ENCODE data around the gene LENG8. TPM values are rescaled to one million over a fixed set of nuclear protein-coding genes. Genes with fewer than 3 reads are reported as not detected.
"Not testable (repeated sequence)": the region's sequence is repeated elsewhere in the genome, so short reads cannot be mapped to it uniquely, and the experiment has no call there.

LENG8 gene
- total RNA-seq, 1 donor from 2014 or later = 57.8 TPM

DNA sequence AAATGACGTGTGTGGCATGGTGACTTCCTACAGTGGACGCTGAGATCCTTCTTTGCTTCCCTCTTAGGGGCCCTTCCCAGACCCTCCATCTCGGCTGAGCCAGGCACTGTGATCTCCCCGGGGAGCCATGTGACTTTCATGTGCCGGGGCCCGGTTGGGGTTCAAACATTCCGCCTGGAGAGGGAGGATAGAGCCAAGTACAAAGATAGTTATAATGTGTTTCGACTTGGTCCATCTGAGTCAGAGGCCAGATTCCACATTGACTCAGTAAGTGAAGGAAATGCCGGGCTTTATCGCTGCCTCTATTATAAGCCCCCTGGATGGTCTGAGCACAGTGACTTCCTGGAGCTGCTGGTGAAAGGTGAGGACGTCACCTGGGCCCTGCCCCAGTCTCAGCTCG is 58.8 kb downstream of the LENG8 start:
- no peak for ATAC-seq
- DNase-seq (ENCODE audit: low spot score) = peak; percentile 24

DNA sequence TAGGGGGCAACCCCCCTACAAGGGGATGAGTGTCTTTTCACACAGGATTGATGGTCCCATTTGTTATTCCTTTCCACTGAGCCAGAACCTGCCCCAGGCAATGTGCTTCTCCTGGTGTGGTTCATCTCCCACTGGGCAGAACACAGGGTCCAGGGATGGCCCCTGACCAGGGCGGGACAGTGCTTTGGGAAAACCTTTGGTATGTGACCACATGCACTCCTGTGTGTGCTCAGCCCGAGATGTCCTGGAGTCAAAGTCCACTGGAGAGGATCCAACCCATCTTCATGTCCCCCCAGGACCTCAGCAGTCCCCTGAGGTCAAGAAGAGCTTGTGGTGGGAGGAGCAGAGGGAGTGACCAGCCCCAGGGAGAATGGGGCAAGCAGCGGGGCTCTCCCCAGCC is 59.5 kb downstream of the LENG8 start:
- not testable (repeated sequence) for ATAC-seq
- peak; percentile 16 for DNase-seq (ENCODE audit: low spot score)

DNA sequence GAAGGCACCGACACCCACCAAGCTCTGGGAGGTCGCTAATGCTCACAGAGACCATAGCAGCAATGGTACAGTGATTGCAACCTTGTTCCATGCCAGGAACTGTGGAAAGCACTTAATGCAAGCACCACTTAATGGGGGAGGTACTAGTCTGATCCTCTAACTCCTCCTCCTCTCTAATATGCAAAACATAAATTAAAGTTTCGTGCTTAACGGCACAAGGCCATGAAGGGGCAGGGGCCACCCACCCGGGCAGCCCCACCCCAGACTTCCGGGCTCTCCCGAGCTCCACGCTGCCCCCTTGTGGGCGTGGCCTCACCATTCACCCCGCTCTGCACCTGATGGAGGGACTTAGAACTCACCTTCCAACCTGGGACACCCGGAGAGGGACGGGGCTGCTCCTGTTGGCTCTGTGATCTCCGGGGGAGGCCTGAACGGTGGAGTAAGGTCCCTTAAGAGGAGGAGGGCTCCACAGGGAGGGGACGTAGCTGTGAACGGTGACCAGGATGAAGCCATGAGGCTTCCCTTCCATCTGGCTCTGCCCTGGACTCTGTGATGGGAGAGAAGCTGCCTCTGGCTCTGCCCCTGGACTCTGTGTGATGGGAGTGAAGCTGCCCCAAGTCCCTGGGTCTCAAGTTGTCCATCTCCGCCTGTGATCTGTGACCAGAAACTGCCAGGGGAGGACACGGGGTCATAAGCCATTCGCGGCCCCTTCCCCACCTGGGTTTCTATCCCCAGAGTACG is 60.4 kb downstream of the LENG8 start:
- not testable (repeated sequence) for ATAC-seq

More for the DNA sequence above, 60.4 kb downstream of the LENG8 start:
- peak; percentile 24 for DNase-seq (ENCODE audit: low spot score)

Other genes with a start within 250 kb of the LENG8 start
- gene RPS9, start 248.3 kb upstream of the LENG8 start, total RNA-seq = 482 TPM
- gene LILRB3, start 226.2 kb upstream of the LENG8 start, total RNA-seq = 1.2 TPM
- gene LILRA6, start 206.4 kb upstream of the LENG8 start, total RNA-seq = 0.75 TPM
- gene LILRB5, start 191.9 kb upstream of the LENG8 start, total RNA-seq = 8.7 TPM
- 1.7 TPM for gene LILRB2, start 168.1 kb upstream of the LENG8 start, total RNA-seq
- 1.4 TPM for gene LILRA5, start 136.0 kb upstream of the LENG8 start, total RNA-seq
- gene LILRA4, start 110.0 kb upstream of the LENG8 start, total RNA-seq = not detected
- 3.1 TPM for gene LAIR1, start 84.3 kb upstream of the LENG8 start, total RNA-seq
- 0.33 TPM for gene TTYH1, start 33.7 kb upstream of the LENG8 start, total RNA-seq
- gene LENG9, start 14.6 kb downstream of the LENG8 start, total RNA-seq = 2.2 TPM
- 2.4 TPM for gene CDC42EP5, start 24.1 kb downstream of the LENG8 start, total RNA-seq
- not detected for gene LAIR2, start 53.6 kb downstream of the LENG8 start, total RNA-seq
- gene LILRA2, start 124.6 kb downstream of the LENG8 start, total RNA-seq = 1.6 TPM
- gene LILRA1, start 144.4 kb downstream of the LENG8 start, total RNA-seq = 0.60 TPM
- gene LILRB1, start 181.3 kb downstream of the LENG8 start, total RNA-seq = 2.6 TPM
- gene LILRB4, start 213.8 kb downstream of the LENG8 start, total RNA-seq = 1.9 TPM

All from left lobe of liver (tissue), 2 donors.